Measurements from ENCODE around the gene NEDD9.
A peak's percentile ranks its signal among the peaks of the same experiment; 100 is the strongest.

NEDD9 gene, protein sequence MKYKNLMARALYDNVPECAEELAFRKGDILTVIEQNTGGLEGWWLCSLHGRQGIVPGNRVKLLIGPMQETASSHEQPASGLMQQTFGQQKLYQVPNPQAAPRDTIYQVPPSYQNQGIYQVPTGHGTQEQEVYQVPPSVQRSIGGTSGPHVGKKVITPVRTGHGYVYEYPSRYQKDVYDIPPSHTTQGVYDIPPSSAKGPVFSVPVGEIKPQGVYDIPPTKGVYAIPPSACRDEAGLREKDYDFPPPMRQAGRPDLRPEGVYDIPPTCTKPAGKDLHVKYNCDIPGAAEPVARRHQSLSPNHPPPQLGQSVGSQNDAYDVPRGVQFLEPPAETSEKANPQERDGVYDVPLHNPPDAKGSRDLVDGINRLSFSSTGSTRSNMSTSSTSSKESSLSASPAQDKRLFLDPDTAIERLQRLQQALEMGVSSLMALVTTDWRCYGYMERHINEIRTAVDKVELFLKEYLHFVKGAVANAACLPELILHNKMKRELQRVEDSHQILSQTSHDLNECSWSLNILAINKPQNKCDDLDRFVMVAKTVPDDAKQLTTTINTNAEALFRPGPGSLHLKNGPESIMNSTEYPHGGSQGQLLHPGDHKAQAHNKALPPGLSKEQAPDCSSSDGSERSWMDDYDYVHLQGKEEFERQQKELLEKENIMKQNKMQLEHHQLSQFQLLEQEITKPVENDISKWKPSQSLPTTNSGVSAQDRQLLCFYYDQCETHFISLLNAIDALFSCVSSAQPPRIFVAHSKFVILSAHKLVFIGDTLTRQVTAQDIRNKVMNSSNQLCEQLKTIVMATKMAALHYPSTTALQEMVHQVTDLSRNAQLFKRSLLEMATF

GRCh38 chr6:11232193-11232769 lies at the start of gene NEDD9:
Gene NEDD9 (minus strand): TSS chr6:11232668. CDS start chr6:11232515, 153 bp downstream.
- peak; percentile 75 for DNase-seq

- DNase-seq = no peak
These were observed 49.8 kb upstream of the NEDD9 start for GRCh38 chr6:11282245-11282644.

DNA sequence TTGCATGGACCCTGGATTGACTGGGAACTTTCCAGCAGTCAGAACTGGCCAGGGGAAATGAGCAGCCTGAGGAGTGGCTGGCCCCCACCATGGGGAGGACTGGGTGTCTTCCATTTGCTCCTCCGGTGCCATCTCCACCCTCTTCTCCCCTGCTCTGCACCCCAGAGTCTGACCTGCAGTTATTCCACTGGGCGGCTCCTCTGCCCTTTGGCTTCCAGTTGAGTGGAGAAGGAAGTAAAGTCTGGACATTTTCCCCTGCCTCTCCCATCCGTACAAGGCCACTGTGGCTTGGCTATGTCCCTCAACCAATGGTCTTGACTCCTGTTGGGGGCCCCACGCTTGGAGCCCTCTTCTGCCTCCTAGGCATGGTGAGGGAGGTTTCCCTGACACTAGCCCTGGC lies 47.9 kb upstream of the NEDD9 start:
- no peak for DNase-seq

- no peak for DNase-seq
These were observed 46.8 kb upstream of the NEDD9 start for GRCh38 chr6:11279284-11279689.

GRCh38 chr6:11278207-11278559 lies 45.7 kb upstream of the NEDD9 start:
- DNase-seq = no peak

DNA sequence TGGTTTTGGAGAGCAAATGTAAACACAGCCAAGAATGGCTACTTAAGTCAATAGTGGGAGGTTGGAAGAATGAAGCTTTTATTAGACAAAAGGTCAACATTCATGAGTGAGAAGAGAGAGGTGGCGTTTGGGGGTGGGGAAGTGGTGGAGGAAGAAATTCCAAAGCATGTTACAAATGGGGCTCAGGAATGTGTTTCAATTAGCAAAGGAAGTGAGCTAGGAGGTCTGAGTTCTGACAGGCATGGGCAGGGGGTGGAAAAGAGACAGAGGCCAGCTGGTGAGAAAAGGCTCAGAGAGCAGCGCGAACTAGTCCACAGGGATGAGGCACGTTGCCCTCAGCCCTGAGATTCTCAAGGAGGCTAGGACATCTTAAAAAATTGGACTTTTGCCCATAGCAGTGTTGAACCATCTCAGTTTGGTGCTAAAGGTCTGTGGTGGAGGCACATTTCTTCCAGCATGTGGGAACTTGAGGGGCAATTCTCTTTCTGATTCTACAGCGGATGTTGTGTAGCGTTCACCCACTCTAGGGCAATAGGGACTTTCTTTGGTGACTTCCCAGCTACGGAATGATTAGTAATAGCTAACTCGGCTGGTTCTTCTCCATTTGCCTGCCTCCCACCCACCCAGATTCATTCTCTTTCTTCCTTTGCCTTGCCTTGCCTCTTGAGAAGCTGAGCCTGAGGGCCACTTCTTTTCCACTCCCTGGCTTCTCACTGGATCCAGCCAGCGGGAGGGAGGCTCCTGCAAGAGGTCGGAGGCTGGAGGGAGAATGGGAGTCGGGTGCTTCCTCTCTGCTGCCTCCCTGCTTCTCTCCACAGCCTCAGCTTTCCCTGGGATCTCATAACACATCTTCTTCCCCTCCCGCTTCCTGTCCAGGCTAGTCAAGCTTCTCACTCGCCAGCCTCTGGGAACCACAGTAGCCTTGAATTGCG lies 45.1 kb upstream of the NEDD9 start:
- no peak for DNase-seq

- no peak for DNase-seq
These were observed 44.4 kb upstream of the NEDD9 start for GRCh38 chr6:11276911-11277274.

- DNase-seq = no peak
These were observed 43.8 kb upstream of the NEDD9 start for GRCh38 chr6:11276228-11276627.

DNA sequence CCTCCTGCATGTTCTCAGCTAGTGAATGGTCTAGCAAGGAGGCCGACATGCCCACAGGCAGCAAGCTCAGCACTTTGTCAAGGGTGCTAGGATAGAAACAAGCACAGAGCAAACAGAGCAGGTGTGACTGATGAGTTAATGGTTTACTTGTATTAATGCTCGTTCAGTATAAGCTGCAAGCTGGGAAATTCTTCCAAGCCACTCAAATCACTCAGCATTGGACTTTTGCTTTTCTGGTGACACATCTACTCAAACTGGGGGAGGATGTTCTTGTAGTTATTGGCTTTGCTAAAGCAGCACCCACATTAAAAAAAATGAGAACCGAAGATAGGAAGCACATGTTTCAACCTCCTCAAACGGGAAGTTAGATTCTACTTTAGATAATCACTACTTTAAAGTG lies 43.1 kb upstream of the NEDD9 start:
- DNase-seq = no peak

DNA sequence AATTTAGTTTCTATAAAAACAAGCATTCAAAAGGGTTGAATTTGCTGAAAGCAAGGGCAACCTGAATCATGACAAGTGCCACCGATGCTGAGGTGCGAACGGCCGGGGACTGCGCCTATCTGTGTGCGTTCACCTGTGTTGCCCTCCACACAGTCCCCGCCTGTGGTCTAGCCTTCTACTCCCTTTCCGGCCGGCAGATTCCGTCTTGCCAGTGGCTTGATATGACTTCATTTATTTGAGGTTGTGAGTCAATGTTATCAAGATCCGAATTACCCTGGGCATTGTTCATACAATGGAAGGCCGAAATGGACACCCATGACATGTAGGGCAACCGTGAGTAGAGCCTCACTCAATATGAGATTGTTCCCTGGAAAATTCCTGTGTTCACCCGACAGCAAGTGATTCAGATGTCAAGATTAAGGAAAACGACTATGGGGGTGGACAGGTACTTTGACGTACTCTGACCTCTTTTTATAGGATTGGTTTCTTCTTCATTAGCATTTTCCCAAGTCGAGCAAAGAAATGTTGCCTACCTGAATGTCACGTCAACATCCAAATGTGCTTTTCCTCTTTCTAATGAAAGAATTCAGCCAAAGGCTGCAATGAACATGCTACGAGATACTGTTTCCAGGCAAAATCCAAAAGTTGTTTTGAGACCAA lies 41.1 kb upstream of the NEDD9 start:
- DNase-seq = no peak

DNA sequence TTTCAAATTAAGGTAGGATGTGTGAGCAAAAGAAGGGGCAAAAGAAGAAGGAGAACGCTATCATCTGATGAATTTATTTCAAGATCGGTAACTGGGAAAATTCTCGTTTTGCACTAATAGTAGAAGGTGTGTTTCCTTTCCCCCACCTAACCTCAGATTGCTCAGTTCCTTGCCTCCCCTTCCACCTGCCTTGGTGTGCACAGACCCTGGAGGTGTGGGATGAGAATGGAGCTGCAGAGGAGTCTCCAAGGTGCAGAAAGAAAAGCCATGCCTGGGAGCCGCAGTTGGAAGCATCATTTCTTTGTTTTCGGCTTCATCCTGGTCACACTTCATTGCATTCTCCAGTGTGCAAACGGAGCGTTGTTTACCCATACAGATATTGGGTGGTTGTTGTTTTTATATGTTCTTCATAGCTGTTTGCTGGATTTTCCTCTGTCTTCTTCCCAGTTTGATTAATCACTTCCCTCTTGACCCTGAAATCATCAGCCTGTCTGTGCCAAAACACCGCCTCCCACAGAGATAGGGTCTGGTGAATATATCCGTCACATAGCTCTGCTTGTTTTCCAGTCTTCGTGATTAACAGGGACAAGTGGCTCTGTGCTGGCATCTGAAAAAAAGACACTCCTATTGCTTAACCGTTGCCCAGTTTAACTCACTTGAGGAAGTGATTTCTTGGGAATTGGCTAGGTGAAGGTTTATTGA lies 40.2 kb upstream of the NEDD9 start:
- no peak for DNase-seq

GRCh38 chr6:11271228-11272020 lies 39.0 kb upstream of the NEDD9 start:
- DNase-seq = no peak

GRCh38 chr6:11270030-11271027 lies 37.9 kb upstream of the NEDD9 start:
- DNase-seq = no peak

DNA sequence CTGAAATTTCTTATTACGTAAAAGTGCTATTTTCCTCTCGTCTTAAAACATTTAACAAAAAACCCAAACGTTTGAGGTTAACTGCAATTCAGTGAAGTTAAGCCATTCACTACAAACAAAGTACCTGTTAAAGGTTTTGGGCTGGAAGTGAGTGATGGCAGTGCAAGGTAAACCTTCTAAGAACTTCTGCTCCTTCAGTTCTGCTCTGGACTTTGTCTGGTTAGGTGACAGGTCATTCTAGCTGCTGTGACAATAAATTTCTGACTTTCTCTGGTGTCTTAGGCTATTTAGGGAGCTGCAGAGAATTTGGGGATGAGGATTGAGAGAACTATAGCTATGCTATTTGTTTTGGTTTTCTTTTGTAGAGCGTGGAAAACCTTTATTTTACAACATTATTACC lies 36.5 kb upstream of the NEDD9 start:
- DNase-seq = no peak

DNA sequence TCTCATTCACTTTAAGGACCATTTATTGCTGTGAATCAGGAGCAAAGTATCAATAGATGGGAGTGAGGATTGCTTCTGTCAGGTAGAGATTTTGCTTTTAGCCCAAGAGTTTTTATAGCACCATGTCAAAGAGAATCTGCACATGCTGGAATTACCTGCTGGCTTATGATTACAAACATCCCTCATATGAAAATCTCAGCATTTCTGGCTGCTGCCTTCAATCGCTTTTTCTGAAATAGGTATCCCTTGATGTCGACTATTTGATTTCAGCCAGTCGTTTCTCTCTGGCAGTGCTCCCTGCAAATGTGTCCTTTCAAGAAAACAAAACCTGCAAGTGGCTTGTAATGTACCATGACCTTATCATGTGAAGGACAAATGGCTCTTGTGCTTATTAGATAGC lies 34.5 kb upstream of the NEDD9 start:
- no peak for DNase-seq

DNA sequence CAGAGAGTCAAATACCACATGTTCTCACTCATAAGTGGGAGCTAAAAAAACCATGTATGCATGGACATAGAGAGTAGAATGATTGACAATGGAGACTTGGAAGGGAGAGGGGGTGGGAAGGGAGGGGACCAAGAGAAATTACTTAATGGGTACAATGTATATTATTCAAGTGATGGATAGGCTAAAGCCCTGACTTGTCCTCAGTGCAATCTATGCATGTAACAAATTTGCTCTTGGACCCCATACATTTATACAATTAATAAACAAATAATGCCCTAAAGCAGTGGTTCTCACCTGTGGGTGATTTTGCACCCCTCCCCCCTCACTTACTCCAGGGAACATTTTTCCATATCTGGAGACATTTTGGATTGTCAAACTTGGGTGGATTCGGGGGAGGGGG lies 33.5 kb upstream of the NEDD9 start:
- DNase-seq = no peak

DNA sequence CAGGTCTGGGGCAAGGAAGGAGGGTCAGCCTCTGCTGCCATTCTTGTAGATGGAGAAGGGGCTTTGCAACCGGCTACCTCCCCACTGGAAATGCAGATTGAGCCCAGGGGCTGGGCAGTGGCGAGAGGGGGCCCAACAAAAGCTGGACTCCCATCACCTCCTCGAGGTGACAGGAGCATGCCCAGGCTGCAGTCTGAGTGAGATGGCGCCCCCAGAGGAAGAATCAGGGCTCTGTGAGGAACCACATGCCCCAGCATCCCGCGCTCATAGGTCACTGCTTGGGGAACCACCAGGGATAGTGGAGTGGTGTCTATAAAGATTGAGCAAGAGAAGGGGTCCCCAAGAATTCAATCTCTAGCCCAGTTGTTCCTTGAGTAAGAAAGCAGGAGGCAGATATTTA lies 31.6 kb upstream of the NEDD9 start:
- DNase-seq = no peak

DNA sequence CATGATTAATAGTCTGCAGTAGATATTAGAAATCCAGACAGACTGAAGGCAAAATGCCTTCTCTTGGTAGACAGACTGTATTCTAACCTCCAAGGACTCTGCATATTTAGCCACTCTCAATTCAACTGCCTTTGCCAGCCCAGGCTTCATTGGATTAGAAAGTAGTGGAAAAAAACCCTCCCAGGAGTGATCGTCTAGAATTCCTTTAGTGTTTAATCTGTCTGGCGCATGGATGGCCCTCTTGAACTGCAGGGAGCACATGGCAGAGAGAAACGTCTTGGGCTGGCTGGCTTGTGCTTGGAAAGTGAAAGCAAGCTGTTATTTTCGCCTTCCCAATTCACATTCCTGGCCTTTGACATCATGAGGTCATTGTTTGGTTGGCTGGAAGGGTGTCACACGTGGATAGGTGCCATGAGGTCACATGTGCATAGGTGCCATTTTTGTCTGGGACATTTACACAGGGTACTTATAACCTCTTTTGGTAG lies 30.9 kb upstream of the NEDD9 start:
- no peak for DNase-seq

GRCh38 chr6:11262242-11262641 lies 29.8 kb upstream of the NEDD9 start:
- no peak for DNase-seq

Measured in 8988T (cell line).